Anterior cingulate cortex (tissue), 58 donors: ENCODE data around the gene TCF20.

Experiments used
- DNase-seq, 58 donors: peaks; one replicate each; lab custom pipeline; 2025; lab: John Stamatoyannopoulos, UW

The TCF20 gene

DNA sequence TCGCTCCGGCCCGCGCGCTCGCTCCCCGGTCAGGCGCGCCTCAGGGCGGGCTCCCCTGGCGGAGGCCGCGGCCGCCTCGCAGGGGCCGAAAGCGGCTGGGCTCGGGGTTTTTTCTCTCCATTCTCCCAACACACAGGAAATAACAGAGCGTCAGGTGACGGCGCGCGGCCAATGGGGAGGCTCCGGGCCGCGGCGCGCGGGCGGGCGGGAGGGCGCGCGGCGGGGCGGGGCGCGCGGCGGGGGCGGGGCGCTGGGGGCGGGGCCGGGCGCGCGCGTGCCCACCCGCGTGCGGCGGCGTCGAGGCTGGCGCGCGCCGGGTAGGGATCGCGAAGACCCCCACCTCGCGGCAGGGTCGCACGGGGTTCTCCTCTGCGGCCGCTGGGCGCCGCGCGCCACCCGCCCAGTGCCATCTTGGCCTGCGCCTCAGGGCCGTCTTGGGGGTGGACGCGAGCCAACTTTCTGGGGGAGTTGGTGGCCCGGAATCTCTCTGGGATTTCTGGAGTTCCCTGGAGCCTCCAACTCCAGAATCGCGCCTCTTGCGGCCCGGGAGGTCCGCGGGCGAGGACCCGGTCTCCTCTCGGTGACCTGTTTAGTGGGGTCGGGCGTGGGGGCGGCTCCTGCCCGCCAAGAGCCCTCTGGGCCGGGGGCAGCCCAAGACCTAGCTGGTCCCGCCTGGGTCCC is at the start of gene TCF20:
Gene TCF20, minus strand, starts transcription at position 144 of the 681 bp plus-strand sequence. CDS start 55,348 bp downstream, outside the sequence.
- DNase-seq: peak in 50 of 58 donors; percentile 22 to 81 (median 59)

DNA sequence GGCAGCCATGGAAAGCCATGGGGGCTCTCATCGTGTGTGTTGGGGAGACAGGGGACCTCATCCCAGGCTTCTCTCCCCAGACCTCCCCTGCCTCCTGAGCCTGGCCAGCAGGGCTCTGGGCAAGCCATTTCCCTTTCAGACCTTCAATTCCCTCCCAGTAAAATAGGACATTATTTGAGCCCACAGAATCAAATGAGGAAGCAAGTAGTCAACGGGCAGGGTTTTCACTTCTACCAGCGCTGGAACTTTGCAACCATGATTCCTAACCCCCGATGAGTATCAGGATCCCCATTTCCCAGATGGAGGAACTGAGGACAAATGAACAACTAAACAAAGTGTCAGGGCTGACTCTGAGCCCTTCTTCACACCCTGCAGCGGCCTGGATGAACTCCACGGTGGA is 48.9 kb upstream of the TCF20 start:
- DNase-seq: no peak

DNA sequence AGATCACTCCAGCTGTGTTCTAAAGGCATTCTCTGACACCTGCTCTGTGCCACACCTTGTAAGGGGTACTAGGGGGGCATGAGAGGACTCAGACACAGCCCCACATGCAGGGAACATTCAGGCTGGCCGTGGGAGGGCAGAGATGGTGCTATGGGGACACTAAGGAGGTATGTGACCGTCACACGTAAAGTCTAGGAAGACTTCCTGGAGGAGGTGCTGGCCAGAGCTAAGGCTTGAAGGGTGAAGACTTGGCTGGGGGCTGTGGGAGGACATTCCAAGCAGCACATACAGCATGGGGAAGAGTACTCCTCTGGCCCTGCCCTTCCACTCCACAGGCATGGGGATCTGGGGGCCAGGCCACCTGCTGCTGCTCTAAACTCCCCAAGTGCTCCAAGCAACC is 48.5 kb upstream of the TCF20 start:
- DNase-seq: no peak

DNA sequence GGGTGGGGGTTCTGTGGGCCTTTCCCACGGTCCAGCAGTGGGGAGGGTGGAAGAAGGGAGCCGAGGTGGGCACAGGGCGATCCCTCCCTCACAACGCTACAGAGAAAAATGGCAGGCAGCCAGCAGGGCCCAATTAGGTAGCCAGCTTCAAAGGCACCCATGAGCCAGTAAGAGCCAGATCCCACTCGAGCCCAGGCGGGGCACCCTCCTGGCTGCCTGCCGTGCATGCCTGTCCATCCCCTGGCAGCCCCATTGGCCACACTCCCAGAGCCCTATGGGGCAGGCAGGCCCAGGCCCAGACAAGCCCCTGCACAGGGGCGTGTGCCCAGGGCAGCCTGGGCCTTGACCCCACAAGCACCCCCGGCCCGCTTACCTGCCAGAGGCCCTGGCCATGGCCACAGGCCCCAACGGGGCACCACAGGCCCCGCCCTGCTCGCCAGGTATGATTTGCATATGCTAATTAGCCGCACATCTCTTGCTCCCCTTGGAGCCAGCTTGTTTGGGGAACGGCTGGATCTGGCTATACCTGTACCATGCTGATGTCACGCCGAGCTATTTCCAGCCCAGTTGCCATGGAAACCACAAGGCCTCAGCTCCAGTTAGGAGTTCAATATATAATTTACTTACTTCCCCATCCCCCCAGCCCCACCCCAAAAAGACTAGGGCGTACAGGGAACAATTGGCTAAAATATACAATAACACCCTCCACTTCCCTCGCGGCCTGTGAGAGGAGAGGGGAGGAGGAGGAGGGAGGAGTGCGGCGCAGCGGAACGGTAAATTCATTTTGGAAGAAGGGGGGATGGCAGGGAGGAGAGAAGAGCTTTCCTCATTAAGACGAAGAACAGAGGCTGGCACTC is 47.5 kb upstream of the TCF20 start:
- peak in 32 of 58 donors; percentile 13 to 75 (median 46) for DNase-seq

DNA sequence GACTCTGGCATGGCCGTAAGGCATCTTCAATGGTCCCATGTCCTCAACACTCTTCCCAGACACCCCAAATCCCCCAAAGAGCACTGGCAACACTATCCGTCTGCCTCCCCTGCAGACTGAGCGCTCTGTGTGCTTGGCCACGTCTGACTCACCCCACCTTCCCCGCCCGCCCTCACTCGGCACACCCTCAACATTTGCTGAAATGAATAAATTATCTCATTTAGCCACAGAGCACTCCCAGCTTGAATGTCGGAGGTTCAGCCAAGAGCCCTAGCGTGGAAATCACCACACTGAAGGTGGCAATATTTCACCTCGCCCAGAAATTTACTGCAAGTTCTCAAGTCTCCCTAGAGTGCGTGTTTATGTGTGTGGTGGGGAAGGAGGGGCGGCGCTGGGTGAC is 46.6 kb upstream of the TCF20 start:
- DNase-seq: peak in 40 of 58 donors; percentile 9 to 80 (median 40)

DNA sequence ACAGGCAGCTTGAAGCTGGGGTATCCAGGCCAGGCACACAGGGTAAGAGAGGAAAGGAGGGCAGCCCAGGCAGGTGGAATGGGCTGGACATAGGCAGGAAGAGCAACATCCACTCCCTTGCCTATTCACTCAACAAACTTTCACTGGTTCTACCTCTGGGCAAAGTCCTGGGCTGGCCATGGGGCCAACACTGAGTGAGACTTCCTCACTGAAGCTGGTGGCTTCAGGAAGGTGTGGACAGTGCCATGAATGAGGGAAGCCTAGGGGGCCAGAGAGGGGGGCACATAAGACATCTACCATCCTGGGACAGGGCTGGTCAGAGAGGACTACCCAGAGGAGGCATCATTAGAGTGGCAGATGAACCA is 44.9 kb upstream of the TCF20 start:
- DNase-seq: no peak

DNA sequence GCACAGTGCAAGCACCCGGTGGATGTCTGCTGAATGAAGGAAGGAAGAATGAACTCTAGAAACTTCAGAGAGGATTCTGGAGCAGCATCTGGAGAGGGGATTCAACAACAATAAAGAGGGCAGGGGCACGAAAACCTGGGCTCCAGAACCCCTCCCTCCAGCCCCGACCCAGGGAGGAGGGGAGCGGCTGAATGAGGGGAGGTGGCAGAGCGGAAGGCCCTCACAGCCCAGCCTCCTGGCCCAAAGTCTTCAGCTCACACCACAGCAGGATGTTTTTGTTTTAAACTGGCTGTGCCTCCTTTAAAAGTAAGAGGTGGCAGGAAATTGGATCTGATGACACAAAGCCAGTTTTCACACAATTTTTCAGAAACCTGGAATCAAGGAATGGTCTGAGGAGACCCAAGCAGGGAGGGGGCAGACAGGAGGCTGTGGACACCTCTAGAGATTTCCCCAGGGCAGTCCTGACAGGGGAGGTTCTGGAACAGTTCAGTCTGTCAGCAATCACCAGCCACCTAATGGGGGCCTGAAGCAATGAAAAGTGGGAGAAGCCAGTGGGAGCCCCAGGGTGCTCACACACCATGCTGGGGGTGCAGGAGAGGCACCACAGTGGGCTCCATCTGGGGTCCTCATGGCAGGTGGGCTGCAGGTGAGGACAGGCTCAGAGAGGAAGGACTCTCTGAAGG is 44.4 kb upstream of the TCF20 start:
- DNase-seq: no peak

DNA sequence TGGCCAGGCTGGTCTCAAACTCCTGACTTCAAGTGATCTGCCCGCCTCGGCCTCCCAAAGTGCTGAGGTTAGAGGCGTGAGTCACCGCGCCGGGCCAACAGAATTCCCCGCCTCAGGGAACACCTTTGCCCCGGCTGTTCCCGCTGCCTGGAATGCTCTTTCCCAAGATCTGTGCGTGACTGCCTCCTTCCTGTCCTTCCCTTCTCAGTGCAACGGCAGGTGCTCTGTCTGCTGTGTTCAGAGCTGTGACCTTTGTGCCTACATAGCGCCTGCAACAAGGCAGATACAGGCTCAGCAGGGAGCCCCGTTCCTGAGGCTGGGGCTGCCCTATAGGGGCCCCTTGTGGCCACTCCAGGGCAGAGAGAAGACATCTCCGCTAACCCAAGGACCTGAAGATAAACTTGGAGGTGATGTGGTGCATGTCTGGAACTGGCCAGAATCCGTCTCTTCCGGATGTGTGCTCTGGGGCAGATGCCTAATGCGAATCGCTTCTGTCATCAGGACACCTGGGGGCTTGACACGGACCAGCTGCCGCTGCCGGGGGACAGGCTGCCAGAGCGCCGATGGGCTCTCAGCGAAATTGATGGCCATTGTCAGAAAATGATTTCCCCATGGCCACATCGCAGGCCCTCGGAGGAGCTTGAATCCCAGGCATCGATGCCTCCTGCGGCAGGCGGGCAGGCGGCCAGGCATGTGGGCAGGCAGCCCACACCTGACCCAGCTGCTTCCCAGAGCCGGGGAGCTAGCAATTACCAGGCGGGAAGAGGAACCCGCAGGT is 43.5 kb upstream of the TCF20 start:
- DNase-seq: peak in 18 of 58 donors; percentile 11 to 47 (median 24)

DNA sequence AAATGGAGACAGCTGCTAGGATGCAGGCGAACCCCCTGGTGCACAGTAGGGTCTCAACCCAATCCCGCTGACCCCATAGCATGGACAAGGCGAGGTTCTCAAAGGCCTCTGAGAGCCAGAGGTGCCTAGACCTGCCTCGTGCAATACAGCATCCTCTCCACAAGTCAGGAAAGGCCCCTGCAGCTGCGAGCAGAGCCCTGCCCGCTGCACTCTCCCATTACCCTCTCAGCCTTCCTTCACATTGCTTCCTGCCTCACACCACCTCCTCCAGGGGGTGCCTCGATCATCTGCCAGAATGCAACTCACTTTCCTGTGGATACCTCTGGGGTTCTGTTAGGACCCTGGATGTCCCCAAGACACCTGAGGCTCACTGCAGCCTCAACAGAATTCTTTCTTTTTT is 42.8 kb upstream of the TCF20 start:
- DNase-seq: no peak

DNA sequence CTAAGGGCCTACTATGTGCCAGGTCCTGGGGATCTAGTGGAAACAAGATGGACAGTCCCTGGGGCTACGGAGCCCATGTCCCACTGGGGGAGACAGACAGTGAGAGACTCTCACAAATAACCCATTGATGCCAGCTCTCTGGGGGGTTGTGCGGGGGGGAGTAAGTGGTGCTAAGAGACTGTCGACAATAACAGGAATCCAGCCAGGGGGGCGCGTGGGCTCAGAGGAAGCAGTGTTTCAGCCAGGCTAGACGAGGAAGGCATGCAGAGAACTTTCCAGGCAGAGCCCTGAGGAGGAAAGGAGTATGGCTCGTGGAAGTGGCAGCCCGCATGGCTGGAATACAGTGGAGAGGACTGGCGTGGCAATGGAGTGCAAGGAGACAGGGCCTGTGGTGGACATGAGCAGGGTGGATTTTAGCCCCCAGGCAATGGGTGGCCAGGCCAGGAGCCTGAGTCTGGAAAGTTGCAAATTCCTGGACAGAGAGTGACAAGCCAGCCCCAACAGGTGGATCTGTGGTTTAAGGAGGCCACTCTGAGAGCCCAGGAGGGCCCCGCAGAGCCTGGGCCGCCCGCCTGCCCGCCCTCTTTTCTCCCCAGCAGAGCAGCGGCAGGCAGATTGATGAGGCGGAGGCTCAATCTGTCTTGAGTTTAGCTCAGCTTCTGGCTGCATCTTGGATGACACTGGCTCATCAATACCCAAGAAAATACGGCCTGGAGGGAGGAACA is 40.0 kb upstream of the TCF20 start:
- peak in 12 of 58 donors; percentile 9 to 34 (median 18) for DNase-seq

DNA sequence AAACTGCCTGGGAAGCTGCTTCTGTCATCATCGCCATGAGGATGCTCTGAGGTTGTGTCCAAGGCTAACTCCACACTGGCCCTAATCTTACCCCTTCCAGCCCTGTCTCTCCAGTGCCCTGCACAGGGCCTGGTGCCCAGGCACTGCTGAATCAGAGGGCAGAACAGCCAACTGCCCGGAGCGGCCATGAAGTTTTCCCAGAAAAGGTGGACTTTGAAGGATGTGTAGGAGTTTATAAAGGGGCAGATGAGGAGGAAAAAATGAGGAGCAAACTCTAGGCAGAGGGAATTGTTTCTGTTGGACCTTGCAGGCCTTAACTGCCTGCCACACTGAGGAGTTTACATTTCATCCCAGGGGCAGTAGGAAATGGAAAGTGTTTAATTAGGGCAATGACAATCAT is 39.4 kb upstream of the TCF20 start:
- DNase-seq: no peak

DNA sequence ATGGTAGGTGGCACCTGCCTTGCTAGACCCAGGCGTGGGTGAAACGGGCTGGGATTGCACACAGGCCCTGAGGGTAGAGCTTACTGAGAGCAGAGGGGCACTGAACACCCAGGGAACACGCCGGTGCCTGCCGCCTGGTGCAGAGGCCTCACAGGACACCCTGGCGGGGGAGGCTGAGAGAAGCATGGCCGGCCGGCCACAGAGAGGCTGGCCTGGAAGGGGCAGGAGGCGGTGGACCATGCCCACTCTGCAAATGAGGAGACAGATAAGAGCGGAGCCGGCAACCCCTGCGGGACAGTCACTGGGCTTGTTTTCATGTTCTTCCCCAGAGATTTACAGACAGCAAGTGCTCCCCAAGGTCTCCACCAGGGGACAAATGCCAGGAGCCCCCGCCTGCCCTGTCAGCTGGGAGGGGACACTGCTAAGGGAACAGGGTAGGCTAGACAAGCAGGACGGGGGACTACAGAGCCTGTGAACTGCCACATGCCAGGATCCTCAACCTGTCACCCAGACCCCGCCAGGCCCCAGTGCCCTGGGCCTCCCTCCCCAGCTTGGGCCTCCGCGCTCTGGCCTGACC is 38.5 kb upstream of the TCF20 start:
- DNase-seq: no peak

DNA sequence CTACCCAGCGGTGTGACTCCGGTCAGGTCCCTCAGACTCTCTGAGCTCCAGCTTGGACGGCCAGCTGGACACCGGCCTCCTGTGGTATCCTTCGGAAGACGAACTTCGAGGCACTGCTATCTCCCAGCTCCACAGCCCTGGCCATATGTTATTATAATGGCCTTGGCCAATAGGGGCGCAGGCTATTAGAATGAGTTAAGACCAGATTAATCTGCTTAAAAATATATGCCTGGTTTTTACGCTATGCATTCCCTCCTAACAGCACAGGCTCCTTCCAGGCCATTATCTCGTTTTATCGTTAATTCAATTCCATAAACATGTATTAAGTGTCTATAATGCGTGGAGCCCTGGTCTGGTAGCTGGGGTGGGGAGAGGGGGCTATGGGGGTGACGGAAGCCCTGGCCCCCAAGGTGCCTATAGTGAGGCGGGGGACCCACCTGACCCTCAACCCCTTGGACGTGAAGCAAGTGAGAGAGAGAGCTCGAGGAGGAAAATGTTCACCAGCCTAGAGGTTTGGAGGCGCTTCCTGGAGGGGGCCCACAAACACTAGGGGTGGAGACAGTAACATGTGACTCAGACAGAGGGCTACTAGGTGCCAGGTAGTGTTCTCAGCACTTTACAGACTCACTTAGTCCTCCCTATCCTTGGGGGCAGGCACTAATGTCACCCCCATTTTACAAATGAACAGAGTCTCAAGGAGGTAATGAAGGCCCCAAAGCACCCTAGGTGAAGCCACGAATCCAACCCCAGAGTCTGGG is 37.5 kb upstream of the TCF20 start:
- no peak for DNase-seq

DNA sequence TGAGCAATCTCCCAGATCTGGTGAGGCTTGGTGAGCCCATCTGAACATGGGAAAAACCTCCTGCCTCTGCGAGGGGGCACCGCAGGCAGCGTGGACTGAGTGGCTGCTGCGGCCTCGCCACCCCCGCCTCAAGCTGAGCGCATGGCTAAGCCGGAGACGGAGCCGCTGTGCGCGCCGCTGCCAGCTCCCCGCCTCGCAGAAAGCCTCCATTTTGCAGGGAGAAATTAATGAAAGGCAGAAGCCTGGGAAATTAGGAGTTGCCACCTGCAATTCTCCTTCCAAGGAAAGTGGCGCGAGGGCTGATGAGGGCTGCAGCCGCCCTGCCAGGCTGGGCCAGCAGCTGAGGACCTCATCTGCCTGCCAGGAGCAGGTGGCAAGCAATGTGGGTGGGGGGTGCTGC is 35.6 kb upstream of the TCF20 start:
- DNase-seq: peak in 2 of 58 donors; percentile 11 to 13

DNA sequence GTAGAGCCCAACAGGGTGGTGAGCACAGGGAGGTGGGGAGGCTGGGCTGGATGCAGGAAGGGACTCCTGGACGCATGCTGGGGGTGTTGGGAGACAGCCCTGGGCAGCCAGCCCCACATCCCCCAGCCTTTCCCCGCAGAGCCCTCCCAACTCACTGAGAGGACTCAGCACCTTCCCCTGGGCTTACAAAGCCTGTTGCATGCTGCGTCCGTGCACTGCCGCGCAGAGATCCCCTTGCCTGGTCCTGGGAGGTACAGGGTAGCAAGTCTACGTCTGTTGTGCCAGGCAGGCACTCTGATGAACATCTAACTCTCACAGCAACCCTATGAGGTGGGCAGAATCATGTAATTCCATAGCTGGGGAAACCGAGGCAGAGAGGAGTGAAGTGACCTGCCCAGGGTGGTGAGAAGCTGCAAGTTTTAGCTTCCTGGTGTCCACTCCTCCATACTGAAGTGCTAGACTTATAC is 33.9 kb upstream of the TCF20 start:
- no peak for DNase-seq

DNA sequence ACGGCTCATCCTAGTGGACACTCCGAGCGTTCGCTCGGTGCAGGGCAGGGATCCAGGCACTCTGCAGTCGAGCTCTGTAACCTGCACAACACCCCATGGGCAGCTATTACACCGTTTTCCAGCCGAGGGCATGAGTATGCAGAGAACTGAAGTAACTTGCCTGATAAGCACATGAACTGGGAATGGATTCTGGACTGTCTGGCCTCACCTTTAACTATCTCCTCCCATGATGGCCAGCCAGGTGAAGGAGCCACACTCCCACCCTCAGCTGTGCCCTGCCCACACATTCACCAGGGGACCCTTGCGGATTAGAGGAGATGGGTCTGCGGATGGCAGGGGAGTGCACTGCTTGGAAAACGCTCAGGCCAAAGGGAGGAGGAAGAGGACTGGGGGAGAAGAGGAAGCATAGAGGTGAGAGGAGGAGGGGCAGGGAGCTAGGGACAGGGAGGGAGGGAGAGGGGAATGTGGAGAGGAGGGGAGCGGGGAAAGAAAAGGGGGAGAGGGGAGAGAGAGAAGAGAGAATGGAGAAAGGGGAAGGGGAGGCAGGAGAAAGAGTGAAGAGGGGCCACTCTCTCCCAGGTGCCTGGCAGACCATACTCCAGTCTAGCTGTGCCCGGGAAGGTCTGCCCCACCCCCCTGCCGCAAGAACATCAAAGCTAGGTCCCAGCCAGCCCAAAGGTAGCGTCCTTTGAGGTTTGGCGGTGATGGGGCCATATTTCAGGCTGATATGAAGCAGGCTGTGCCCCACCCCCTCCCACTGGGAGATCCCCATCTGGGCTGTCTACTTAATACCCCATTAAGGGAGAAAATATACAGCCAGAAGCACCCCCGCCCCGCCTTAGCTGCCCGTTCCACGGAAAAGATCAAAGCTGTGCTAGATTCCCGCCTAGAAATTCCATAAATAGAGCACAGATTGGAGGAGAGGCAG is 33.2 kb upstream of the TCF20 start:
- no peak for DNase-seq

DNA sequence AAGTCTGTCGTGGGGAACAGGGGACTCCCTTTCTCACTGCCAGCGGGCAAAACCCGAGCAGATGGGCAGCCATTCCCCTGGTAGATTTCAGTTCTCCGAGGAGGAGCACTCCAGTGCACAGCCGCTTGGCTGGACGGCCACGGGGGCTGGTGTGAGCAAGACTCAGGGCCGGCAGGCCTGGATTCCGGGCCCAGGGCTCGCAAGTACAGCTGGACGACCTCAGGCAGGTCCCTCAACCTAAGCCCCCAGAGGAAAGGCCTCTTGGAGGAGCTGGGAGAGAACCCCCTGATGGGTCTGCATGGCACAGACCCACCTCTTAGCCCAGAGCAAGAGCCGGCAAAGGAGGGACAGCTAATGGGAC is 31.3 kb upstream of the TCF20 start:
- no peak for DNase-seq
